ENCODE measurements around the gene SCN2A. TPM values are rescaled to one million over a fixed set of nuclear protein-coding genes. Genes with fewer than 3 reads are reported as not detected.
A peak's percentile ranks its signal among the peaks of the same experiment; 100 is the strongest.
"Not testable (repeated sequence)": the region's sequence is repeated elsewhere in the genome, so short reads cannot be mapped to it uniquely, and the experiment has no call there.

SCN2A gene
- total RNA-seq, 1 donor from 2014 or later: 0.05 TPM

DNA sequence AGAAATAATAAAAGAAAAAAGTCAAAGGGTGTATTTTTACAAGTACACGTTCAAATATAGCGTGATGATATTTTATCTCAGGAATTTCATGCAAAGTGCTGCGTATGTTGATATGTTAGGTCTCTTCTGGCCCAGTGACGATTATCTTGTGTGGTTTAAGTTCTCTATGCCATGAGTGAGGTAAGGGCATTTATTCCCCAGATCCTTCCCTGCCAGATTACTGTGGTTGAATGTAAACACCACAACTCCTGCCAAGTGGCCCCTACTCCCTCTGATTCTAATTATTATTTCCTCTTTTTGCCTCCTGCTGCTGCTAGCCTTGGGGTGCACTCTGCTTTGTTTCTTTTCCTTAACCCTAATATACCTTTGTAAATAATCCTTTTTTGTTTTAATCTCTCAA lies 12.2 kb downstream of the SCN2A start:
- ATAC-seq (no peak), DNase-seq (ENCODE audit: low spot score) (no peak)

DNA sequence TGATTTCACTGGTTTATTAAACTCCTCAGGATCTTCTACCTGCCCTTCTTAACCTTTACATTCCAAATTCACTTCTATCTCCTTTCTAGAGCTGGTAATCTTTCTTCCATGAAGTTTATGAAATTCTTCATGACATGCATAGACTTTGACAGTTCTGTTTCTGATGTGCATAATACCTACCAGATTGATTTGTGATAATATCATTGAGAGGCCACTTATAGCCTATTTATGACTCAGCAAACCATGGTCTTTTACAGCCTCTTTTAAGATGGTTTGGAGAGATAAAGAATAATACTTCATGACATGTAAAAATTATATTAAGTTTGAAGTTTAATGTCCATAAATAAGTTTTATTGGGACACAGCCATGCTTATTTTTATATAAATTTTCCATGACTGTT lies 14.0 kb downstream of the SCN2A start:
- no peak for ATAC-seq
- no peak for DNase-seq (ENCODE audit: low spot score)

GRCh38 chr2:165256618-165257017 lies 17.4 kb downstream of the SCN2A start:
- DNase-seq (ENCODE audit: low spot score) (no peak), ATAC-seq (no peak)

- ATAC-seq; DNase-seq (ENCODE audit: low spot score): not testable (repeated sequence)
These were observed 21.1 kb downstream of the SCN2A start for GRCh38 chr2:165260347-165260746.

- DNase-seq (ENCODE audit: low spot score) (no peak), ATAC-seq (no peak)
These were observed 29.5 kb downstream of the SCN2A start for GRCh38 chr2:165268754-165269153.

- ATAC-seq: no peak
- DNase-seq (ENCODE audit: low spot score): no peak
These were observed 34.0 kb downstream of the SCN2A start for GRCh38 chr2:165273176-165273575.

DNA sequence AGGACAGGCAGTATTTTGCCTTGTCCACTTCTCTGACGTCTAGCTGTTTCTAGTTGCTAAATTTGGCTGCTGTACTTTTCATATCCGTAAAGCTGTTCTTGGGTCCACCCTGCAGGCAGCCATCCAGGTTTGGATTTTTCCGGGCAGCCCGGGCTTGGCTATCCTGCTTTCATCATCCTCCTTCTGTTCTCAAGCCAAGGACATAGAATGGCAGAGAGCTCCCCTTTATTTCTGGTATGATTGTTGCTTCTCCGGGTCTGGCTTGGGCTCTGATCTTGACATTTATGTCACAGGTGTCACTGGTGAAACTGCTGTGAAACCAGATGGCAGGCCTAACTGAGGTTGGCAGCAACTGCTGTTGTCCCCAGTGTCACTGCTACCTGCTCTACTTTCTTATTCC lies 35.5 kb downstream of the SCN2A start:
- no peak for DNase-seq (ENCODE audit: low spot score)
- ATAC-seq: no peak

GRCh38 chr2:165275932-165276331 lies 36.7 kb downstream of the SCN2A start:
- no peak for ATAC-seq
- no peak for DNase-seq (ENCODE audit: low spot score)

DNA sequence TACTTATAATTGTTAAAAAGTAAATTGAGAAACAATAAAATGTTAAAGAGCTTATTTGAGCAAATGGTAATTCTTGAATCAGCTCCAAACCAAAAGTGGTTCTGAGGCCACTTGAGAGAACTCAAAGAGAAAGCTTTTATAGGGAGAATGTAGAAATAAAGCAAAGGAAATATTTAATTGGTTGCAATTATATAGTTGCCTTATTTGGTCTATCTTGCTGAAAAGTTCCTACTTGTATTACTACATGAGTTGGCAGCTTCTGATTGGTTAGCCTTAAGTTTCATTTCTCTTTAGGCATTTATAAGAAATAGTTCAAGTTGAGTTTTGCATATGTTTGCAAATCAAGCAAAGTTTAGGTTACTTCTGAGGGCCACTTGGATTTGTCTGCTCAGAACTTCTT lies 38.1 kb downstream of the SCN2A start:
- DNase-seq (ENCODE audit: low spot score) (no peak), ATAC-seq (no peak)

GRCh38 chr2:165277860-165278656 lies 38.8 kb downstream of the SCN2A start:
- no peak for DNase-seq (ENCODE audit: low spot score)
- ATAC-seq: no peak

DNA sequence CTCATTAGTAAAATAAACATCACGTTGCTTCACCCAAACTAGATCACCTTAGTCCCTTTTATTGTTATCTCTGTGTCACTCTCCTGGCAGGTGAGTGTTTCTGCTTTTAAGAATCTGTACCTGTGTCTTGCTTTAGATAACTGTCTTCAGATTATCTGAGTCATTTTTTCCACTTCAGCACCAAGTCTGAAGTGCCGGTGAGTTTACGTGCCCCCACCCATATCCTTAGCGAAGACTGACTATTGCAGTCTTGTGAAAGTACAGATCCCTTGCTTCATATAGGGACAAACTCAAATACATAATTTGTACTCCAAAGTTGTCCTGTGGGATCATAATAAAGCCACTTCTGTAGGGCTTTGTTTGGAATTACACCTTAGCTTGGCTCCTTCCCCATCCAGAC lies 41.1 kb downstream of the SCN2A start:
- DNase-seq (ENCODE audit: low spot score) (no peak), ATAC-seq (no peak)

GRCh38 chr2:165281387-165281786 lies 42.2 kb downstream of the SCN2A start:
- DNase-seq (ENCODE audit: low spot score): no peak
- no peak for ATAC-seq

- DNase-seq (ENCODE audit: low spot score) (no peak), ATAC-seq (no peak)
These were observed 44.1 kb downstream of the SCN2A start for GRCh38 chr2:165283342-165283741.

- ATAC-seq (no peak), DNase-seq (ENCODE audit: low spot score) (no peak)
These were observed 48.0 kb downstream of the SCN2A start for GRCh38 chr2:165287094-165287778.

DNA sequence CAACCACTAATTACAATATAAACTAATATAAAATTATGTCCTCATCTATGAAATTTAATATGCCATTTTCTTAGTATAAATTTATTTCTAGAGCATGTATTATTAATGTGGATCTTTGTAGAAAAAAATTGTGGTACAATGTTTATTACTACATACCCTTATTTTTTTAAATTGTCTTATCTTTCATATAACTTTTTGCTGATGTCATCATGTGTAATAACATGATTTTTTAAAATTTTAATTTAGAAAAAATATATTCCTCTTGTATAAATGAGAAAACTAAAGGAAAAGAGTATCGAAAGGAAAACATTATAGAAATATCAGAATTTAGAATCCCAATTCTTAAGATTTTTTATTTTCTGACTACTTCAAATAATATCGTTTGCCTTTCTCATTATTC lies 49.9 kb downstream of the SCN2A start:
- DNase-seq (ENCODE audit: low spot score) (no peak), ATAC-seq (no peak)

GRCh38 chr2:165293440-165294420 lies 54.5 kb downstream of the SCN2A start:
- DNase-seq (ENCODE audit: low spot score) (no peak), ATAC-seq (peak; percentile 100)

DNA sequence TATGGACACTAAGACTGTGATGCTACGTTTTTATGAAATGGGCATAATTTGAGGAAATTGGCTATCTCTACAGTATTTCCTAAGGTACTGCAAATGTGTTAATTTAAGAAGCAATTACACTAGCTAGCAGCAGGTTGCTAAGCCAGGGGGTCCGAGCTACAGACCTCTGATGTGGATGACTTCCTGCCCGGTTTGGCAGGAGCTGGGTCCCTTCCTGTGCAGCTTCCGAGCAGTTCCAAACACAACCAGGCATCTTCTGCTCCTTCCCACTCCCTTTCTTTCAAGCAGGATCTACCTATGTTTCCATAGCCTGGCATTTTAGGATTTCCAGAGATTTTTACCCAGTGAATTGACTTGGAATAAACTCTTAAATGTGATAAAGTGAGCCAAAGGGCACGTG lies 55.7 kb downstream of the SCN2A start:
- ATAC-seq (no peak), DNase-seq (ENCODE audit: low spot score) (no peak)

DNA sequence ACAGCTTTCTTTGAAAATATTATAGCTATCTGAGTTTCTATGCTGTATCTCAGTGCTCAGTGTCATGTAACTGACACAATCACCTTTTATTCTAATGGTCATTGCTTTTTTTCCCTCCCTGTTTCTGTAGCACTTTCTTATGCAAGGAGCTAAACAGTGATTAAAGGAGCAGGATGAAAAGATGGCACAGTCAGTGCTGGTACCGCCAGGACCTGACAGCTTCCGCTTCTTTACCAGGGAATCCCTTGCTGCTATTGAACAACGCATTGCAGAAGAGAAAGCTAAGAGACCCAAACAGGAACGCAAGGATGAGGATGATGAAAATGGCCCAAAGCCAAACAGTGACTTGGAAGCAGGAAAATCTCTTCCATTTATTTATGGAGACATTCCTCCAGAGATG lies 56.4 kb downstream of the SCN2A start:
- ATAC-seq (no peak), DNase-seq (ENCODE audit: low spot score) (no peak)

DNA sequence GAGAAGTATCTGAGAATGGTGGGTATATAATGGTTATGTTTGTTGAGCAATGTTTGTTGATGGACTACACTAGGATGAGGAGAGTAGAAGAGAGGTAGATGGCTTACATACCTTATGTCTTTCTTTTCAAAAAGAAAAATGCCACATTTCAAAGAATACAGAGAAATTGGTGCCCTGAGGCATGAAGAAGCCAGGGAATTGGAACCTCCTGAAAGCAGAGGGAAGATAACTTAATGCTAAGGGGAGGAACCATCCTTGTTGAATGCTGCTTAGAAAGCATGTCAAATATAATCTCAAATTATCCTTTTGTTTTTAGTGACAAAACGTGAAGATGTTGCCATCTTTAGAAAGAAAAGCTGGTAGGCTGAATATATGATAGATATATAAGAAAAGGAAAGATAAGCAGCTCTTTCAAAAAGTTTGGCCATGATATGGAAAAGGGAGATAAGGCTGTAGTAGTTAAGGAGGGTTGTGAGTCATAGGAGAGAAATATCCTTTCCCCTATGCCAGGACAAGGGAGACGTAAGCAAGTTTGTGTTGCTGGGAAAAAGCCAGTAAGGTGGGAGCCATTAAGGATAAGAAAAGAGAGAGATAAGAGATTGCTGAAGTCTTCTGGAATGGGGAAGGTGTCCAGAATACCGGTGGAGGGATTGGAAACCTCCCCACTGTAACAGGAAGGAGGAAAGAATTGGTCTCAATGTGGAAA lies 66.3 kb downstream of the SCN2A start:
- ATAC-seq: no peak
- no peak for DNase-seq (ENCODE audit: low spot score)

GRCh38 chr2:165307317-165307716 lies 68.1 kb downstream of the SCN2A start:
- ATAC-seq: no peak
- DNase-seq (ENCODE audit: low spot score): no peak

DNA sequence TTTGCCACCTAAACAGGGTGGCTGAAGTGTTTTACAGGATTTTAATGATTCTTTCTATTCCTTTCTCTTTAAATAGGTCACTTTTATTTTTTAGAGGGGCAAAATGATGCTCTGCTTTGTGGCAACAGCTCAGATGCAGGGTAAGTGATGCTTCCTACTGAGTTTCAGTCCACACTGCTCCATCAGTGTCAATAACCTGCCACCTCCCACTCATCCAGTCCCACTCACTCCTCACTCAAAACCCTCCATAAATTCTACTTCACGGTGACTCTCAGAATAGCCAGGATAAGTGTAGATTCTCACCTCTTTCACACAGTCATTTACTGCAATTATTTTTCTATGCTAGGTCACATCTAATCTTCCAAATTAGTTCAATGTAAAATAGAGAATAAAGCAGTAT lies 72.7 kb downstream of the SCN2A start:
- DNase-seq (ENCODE audit: low spot score) (no peak), ATAC-seq (no peak)

Measured in left lobe of liver (tissue), 2 donors.